Right lobe of liver (tissue), 4 donors: Measurements from ENCODE around the gene UTP4.

Experiments
- POLR2A ChIP-seq: fragments of 450-650 bp; IDR thresholded peaks from one replicate; pipeline ENCODE4 v1.6.1; 2017; ENCODE audit warnings: antibody characterized with exemption, mild to moderate bottlenecking
- TF ChIP-seq, protein P1 (sequence below), 4 donors: fragments of 200-600 bp in 3 of 4; fragments of 450-650 bp in 1 of 4; IDR thresholded peaks; one replicate each; pipeline versions ENCODE4 v1.5.1 to v1.8.0; 2016 to 2022; ENCODE audit warnings: antibody characterized with exemption in 4 of 4, mild to moderate bottlenecking in 2 of 4
- donor health status: DM: no; HTN: no; CAD: no.
- donor health status: DM: no; HTN: no; CAD: no.
- donor health status: DM: no; HTN: yes; CAD: no.

DNA sequence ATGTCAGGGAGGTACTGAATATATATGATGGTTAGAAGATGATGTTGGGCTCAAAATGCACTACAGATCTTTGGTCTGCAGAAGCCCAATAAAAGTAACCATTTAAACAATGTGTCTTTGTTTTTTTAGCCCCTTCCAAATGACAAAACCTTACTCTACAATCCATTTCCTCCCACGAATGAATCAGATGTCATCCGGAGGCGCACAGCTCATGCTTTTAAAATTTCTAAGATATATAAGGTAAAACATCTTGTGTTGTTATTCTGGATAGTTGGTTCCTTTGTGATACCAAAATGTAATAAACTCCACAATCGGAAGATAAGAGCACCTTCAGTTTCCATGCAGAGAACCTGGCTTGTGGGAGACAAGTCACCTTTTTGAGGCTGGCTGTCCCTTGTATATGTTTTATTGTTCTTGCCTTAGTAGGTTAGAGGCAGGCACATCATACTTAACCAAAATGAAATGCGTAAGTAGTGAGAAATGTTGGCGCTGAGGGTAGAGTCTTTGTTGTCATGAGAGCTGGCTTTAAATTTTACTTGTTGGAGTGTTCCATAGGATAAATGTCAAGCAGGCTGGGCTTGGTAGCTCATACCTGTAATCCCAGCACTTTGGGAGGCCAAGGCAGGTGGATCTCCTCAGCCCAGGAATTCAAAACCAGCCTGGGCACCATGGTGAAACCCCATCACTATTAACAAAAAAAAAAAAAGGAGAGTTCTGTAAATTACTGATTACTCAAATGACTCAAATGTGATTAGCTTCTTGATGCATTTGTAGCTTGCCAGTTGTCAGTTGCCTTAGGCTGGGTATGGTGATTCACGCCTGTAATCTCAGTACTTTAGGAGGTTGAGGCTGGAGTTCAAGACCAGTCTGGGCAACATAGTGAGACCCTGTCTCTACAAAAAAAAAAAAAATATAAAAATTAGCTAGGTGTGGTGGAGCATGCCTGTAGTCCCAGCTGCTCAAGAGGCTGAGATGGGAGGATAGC, 34.8 kb downstream of the UTP4 start:
- TF ChIP-seq, protein P1, sequence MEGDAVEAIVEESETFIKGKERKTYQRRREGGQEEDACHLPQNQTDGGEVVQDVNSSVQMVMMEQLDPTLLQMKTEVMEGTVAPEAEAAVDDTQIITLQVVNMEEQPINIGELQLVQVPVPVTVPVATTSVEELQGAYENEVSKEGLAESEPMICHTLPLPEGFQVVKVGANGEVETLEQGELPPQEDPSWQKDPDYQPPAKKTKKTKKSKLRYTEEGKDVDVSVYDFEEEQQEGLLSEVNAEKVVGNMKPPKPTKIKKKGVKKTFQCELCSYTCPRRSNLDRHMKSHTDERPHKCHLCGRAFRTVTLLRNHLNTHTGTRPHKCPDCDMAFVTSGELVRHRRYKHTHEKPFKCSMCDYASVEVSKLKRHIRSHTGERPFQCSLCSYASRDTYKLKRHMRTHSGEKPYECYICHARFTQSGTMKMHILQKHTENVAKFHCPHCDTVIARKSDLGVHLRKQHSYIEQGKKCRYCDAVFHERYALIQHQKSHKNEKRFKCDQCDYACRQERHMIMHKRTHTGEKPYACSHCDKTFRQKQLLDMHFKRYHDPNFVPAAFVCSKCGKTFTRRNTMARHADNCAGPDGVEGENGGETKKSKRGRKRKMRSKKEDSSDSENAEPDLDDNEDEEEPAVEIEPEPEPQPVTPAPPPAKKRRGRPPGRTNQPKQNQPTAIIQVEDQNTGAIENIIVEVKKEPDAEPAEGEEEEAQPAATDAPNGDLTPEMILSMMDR (IDR thresholded peaks at IDR 0.05), result no peak
- no peak for TF ChIP-seq POLR2A
